ENCODE results near the gene UBE2F. TPM values are rescaled to one million over a fixed set of nuclear protein-coding genes. Genes with fewer than 3 reads are reported as not detected.

The UBE2F gene
- total and polyA plus RNA-seq, 12 donors, result 26.8 to 101 (median 54.5) TPM

- WGBS, 4 donors, result 92 to 94% (median 94%) methylated on average over 11 of the region's 11 CpGs
- intact Hi-C loops (cut with DNase I), result no loop called here
- H3K27ac ChIP-seq, result no peak overlapping the region
- no peaks in the 10 kb centered on the region for H3K4me1 ChIP-seq (replicated peaks in 1 of 2)
- H3K27me3 ChIP-seq, result no peaks in the 10 kb centered on the region
- DNase-seq, result no peak
- H3K36me3 ChIP-seq (replicated peaks in 1 of 2), result peaks cover 0 to 51% of the 10 kb centered on the region in 2 donors
- no peak for TF ChIP-seq CTCF (IDR thresholded peaks at IDR 0.05)
- no peak for TF ChIP-seq POLR2A (IDR thresholded peaks at IDR 0.05)
- no peaks in the 10 kb centered on the region for H3K9me3 ChIP-seq (replicated peaks in 1 of 3)
- H3K4me3 ChIP-seq, result no peak overlapping the region
These were observed 73.2 kb downstream of the UBE2F start for GRCh38 chr2:238039985-238040384.

- H3K9me3 ChIP-seq (replicated peaks in 1 of 3), result no peaks in the 10 kb centered on the region
- no peak overlapping the region for H3K27ac ChIP-seq
- no peaks in the 10 kb centered on the region for H3K4me1 ChIP-seq (replicated peaks in 1 of 2)
- WGBS, 4 donors, result 88 to 97% (median 94%) methylated on average over 9 of the region's 9 CpGs
- TF ChIP-seq CTCF (IDR thresholded peaks at IDR 0.05) (no peak), POLR2A (IDR thresholded peaks at IDR 0.05) (no peak)
- H3K4me3 ChIP-seq, result no peak overlapping the region
- intact Hi-C loops (cut with DNase I), result no loop called here
- H3K36me3 ChIP-seq (replicated peaks in 1 of 2), result peaks cover 0 to 51% of the 10 kb centered on the region in 2 donors
- H3K27me3 ChIP-seq, result no peaks in the 10 kb centered on the region
- no peak for DNase-seq
These were observed 74.1 kb downstream of the UBE2F start for GRCh38 chr2:238040918-238041317.

- no peaks in the 10 kb centered on the region for H3K4me1 ChIP-seq (replicated peaks in 1 of 2)
- no peaks in the 10 kb centered on the region for H3K9me3 ChIP-seq (replicated peaks in 1 of 3)
- H3K27ac ChIP-seq, result no peak overlapping the region
- TF ChIP-seq CTCF (IDR thresholded peaks at IDR 0.05), result no peak
- no peak for TF ChIP-seq POLR2A (IDR thresholded peaks at IDR 0.05)
- intact Hi-C loops (cut with DNase I), result no loop called here
- no peak for DNase-seq
- H3K27me3 ChIP-seq, result no peaks in the 10 kb centered on the region
- H3K4me3 ChIP-seq, result no peak overlapping the region
- 92 to 96% (median 94%) methylated on average over 5 of the region's 5 CpGs for WGBS, 4 donors
- peaks cover 0 to 47% of the 10 kb centered on the region in 2 donors for H3K36me3 ChIP-seq (replicated peaks in 1 of 2)
These were observed 75.3 kb downstream of the UBE2F start for GRCh38 chr2:238042090-238042489.

- peaks cover 0 to 37% of the 10 kb centered on the region in 2 donors for H3K36me3 ChIP-seq (replicated peaks in 1 of 2)
- WGBS, 4 donors, result 85 to 91% (median 88%) methylated on average over 6 of the region's 6 CpGs
- DNase-seq, result no peak
- peak overlapping the region in 1 of 5 donors; percentile 6 for H3K27ac ChIP-seq
- H3K9me3 ChIP-seq (replicated peaks in 1 of 3), result no peaks in the 10 kb centered on the region
- H3K27me3 ChIP-seq, result no peaks in the 10 kb centered on the region
- no peak overlapping the region for H3K4me3 ChIP-seq
- TF ChIP-seq CTCF (IDR thresholded peaks at IDR 0.05), result no peak
- no peak for TF ChIP-seq POLR2A (IDR thresholded peaks at IDR 0.05)
- intact Hi-C loops (cut with DNase I), result no loop called here
- H3K4me1 ChIP-seq (replicated peaks in 1 of 2), result no peaks in the 10 kb centered on the region
These were observed 76.2 kb downstream of the UBE2F start for GRCh38 chr2:238042849-238043584.

Measured in adrenal gland (tissue), 12 donors.